Activated naive CD8-positive, alpha-beta T cell treated with anti-CD3 and anti-CD28 coated beads, Interleukin-2, amount 50 U/mL, for 16 hours (primary cell): Measurements from ENCODE around the gene MECR.

Experiments
- DNase-seq: peaks from one replicate; pipeline ENCODE4 v3.0.0-alpha.2; 2020; ENCODE audit warnings: low read depth, low spot score

MECR gene

DNA sequence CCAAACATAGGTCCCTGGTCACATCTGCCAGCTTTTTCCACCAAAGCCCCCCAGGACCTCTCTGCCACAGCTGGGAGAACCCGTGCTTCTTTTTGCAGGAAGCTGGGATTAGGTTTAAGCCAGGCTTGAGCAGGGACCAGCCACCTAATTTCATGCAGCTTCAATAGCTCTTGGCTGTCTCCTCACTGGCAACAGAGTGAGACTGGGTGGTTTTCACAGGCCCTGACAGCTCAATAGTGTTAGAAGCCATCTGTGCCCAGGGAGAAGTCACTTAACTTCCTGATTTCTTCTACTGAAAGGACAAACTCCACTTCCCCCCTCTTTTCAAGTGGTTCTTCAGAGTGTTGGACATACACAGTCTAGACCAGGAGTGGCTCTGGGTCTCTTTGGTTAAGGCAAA lies 28.7 kb downstream of the MECR start:
- no peak for DNase-seq

DNA sequence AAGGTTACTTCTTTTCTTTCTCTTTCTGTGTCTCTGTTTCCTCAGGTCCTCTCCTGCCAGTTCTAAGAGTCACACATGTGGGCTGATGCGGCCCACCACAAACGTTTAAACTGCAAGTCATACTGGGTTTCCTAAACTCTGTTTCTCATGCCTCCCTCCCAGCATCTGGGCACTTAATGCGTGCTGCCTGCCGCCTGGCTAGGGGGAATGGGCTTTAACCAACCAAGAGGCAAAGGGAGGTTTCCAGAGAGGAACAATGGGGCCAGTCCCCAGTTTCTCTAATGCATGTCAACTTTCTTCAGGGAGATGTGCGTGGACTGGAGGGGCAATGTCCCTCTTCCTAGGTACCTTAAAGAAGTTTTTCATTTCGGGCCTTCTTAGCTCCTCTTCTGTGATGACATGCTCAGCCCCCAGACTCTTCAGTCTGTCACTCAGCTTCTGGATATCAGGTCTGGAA lies 29.1 kb downstream of the MECR start:
- DNase-seq, result no peak

DNA sequence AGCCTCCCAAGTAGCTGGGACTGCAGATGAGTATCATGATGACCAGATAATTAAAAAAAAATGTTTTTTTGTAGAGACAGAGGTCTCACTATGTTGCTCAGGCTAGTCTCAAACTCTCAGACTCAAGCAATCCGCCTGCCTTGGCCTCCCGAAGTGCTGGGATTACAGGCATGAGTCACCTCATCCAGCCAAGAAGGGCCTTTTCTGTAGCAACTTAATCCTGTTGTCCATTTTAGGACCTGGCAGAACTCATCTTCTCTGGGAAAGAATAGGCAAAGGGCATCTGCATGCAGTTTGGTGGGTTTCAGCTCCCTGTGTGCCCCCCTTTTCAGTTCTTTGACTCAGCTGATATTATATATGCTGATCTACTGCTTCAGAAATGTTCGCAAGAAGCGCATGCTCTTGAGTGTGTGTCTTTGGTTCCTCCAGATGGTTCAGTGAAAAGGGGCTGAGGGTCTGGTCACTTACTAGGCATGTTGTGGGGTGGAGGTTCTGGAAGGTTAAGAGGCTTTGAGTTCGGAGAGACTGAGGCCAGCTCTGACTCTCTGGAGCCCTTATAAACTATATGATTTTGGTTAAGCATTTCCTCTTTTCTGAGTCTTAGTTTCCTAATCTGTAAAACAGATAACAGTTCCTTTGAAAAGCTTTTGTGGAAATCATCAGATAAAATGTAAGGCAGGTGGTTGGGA lies 29.7 kb downstream of the MECR start:
- DNase-seq, result no peak

DNA sequence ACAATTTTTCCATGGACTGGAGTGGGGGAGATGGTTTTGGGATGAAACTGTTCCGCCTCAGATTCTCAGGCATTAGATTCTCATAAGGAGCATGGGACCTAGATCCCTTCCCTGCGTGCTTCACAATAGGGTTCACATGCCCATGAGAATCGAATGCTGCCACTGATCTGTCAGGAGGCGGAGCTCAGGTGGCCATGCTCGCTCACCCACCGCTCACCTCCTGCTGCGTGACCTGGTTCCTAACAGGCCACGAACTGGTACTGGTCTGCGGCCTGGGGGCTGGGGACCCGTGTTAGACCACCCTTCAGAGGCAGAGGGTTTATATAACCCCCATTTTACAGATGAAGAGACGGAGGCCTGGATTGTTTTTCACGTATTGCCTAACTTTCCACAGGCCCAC lies 32.7 kb downstream of the MECR start:
- no peak for DNase-seq

DNA sequence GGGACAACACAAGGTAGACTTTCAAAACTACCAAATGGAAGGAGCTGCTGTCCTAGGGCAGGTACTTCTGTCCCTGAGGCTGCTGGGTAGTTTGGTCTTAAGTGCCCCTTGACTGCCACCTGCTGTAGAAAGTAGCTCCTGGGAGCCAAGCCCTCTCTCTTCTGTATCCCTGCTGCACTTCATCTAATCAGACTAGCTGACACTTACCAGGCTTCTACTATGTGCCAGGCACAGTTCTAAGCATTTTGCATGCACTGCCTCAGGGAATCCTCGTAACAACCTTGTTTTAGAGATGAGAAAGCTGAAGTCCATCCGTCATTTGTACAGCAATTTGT lies 33.2 kb downstream of the MECR start:
- DNase-seq, result no peak

DNA sequence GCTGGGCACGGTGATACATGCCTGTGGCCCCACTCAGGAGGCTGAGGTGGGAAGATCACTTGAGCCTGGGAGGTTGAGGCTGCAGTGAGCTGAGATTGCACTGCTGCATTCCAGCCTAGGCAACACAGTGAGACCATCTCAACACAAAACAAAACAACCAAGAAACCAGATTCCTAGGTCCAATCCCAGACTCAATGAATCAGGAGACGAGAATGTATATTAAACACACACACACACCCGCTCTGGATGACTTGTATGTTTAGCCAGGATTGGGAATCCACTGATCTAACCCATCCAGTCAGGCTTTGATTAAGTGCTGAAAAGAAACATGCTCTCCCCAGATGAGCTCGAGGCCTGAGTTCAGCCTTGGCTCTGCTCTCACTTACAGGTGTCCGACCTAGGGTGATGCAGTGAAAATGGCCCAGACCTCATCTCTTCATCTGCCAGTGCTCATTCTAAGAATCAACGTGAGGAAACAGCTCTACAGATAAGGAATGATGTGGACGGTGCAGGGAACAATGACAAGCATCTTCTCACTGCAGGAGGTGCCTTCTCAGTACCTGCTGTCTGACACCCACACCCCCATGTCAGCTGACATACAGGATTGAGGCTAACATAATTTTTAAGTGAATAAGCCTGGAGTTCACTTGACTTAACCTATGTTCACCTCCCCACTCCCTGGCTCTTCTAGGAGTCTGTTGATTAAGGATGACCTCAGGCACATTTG lies 33.7 kb downstream of the MECR start:
- no peak for DNase-seq

DNA sequence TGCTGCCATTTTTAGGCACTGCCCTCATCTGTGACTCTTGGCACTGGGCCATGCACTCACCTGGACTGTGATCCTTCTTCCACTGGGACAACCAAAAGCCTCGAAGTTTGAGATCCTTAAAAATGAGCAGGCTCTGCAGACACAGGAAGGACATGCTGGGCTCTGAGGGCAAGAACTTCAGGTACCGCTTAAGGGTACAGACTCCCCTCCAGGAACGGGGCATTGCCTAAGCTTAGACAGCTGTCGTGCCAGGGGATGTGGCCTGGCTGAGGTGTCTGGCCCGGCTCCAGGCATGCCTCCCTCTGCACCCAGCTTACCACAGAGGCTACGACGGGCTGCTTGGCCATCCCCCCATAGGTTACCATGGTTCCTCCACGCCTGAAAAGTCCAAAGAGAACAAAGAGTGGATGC lies 34.8 kb downstream of the MECR start:
- no peak for DNase-seq

DNA sequence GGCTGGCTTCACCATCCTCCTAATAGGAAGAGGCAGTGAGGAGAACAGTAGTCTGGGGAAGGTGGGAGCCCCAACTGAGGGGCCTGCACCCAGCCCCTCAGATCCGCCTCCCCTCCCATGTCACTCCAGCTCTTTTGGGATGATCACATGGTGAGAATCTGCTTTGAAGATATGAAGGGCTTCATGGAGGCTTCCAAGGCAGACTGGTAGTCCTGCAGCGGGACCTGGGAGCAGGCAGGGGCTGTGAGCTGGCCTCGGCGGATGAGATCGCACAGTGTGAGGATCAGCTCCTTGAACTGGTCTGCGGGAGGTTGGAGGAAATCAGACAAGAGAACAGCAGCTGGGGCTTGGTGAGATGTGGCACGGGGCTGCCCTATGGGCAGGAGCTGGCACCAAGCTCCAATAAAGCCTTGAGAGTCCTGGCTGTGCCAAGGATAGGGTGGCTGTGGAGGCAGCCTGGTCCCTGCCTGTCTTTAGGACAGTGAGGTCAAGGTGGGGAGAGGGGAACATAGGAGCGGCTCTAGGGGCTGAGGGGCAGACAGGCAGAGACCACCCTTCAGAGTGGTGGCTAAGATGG lies 36.8 kb downstream of the MECR start:
- no peak for DNase-seq

DNA sequence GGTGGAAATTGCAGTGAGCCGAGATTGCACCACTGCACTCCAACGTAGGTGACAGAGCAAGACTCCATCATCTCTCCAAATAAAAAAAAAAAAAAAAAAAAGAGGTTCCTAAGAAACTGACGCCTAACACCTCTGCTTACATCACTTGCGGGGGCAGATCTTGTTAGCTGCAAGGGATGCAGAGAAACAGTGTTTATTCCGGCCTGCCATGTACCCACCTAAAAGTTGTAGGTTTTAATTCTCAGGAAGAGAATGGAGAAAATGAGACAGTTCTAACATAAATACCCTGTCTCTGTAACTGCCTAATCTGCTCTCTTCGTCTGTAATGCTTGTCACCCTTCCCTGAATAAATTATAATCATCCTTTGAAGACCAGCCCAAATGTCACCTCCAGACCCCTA lies 40.0 kb downstream of the MECR start:
- DNase-seq, result no peak

DNA sequence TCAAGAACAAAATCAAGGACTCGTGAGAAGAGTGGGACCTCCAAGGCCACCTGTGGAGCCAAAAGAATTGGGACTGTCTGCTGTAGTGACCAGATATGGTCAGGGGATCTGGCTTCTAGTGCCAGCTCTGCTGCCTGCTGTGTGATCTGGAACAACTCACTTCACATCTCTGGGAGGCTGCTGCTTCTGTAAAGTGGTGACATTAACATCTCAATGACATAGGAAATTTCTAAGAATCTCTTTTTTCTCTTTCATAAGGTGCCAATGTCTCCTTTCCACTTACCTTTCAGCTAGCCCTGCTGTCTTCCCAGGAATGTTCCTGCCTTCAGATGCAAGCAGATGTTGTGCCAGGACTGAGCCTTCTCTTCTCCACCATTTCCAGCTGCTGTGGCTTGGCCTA lies 44.0 kb downstream of the MECR start:
- DNase-seq, result no peak

DNA sequence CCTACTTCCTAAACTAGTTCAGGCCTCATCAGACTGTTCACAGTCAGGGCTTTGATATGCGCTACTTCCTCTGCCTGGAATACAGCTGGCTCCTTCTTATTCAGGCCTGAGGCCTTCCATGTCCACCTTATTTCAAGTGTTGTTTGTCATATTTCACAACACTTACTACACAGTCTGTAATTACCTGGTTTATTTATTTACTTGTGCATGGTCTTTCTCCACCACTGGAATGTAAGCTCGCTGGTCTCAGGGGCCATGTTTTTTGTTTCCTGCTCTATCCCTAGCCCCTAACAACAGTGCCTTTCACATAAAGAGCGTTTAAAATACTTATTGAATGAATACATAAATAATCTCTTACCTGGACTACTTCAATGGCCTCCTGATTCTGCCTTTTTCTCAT lies 44.5 kb downstream of the MECR start:
- DNase-seq, result no peak

DNA sequence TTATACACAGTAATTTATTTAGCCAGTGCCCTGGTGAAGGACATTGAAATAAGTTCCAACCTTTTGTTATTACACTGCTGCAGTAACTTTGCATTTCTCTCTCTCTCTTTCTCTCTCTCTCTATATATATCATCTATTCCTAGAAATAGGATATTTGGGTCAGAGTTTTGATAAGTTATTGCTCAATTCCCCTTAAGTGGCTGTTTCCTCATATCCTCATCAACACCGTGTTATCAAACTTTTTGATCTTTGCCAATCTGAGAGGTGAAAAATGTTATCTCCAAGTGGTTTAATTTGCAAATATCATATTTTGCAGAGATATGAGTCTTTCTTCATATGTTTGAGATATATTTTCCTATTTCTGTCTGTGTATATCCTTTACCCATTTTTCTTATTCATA lies 47.4 kb downstream of the MECR start:
- no peak for DNase-seq

DNA sequence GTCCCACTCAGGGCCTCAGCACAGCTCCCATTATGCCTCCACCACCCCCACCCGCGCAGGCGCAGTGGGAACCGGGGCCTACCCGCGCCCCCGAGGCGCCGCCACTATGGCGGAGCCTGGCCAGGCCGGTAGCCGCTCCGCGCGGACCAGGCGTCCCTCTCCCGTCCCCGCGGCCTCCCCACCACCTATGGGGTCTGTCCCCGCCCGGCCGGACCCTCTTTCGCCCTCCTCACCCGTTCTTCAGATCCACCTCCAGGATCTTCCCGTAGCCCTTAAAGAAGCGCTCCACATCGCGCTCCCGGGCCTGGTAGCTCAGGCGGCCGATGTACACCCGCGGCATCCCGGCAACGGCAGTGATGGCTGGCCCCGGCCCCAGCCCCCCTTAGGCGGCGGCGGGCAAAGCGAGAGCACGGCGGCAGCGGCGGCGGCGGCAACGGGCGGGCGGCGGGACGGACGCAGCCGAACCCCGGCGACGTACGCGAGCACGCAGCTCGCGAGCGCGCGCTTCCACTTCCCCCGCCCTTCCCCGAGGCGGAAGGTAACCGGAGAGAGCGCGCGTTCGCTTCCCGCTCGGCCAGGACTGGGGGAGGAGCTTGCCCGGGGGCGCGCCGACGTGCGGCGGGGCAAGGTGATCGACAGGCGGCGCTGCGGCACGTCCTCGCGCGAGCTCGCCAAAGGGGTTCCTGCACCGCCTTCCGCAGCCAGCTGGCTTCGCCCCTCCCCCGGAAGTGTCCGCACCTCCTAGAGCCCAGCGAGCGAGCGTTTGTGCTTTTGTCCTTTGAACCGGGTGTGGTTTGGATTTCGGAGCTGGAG lies 49.1 kb downstream of the MECR start, which contains the start of gene SRSF4:
Gene SRSF4 (minus strand): TSS at position 488 of the 813 bp plus-strand sequence. CDS start 148 bp downstream, at position 340.
- DNase-seq, result peak; percentile 96

DNA sequence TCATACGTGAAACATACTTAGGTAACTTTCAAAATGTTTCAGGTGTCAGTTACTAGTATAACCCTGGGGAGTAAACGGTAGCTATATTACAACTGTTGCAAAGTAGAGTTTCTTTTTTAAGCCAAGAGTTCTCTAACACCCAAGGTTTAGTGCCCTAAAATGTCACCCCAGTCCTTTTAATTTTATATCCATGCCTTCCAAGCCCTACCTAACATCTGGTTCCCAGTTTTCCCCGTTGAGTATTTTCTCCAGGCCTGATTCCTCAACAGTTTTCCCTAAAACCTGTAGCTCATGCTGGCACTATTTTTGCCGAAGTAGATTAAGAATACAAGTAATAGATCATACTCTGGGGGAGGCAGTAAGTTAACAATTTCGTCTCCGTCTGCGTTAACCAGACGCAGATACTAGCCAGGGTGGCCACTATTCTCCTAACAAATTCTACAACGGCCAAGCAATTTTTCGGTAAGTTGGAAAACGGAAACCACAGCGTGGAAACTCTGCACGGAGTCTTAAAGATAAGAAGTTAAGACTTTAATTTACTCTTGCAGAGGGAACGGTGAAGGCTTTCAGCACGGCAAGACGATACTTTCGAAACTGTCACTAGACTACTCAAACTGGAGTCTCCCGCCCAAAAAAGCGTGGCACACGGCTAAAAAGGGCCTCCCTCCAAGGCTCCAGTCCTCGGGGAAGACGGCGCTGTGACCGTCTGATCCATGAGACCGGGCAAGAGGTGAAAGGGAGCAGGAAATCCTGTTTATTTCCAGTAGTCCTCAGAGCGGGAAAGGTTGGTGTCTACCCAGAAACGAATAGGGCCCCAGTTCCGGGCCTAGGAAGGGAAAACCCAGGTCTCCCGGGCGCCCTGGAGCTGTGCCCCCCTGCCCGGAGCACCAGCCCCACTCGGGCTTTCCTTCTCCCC lies 50.0 kb downstream of the MECR start:
- DNase-seq, result no peak

DNA sequence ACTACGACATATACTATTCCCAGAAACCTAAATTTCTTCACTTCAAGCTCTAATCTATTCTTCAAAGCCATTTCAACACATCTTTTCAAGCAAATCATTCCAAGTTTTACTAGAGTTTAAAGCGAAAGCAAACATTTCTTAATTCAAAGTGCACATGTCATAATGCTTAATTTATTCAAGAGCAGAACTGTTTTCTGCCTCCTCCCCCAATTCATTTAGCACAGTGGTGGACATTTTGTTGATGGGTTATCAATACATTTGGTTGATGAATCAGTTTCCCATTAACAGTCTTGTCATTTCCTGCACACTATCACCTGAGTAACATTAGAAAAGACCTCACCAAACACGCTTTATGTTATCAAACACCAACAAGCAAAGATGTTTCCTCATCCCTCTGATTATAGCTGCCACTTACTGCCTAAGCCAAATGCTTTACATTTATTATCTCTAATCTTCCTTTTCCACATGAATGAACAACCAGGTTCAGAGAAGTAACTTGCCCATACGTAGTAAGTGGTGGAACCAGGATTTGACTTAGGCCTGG lies 51.0 kb downstream of the MECR start:
- DNase-seq, result no peak

DNA sequence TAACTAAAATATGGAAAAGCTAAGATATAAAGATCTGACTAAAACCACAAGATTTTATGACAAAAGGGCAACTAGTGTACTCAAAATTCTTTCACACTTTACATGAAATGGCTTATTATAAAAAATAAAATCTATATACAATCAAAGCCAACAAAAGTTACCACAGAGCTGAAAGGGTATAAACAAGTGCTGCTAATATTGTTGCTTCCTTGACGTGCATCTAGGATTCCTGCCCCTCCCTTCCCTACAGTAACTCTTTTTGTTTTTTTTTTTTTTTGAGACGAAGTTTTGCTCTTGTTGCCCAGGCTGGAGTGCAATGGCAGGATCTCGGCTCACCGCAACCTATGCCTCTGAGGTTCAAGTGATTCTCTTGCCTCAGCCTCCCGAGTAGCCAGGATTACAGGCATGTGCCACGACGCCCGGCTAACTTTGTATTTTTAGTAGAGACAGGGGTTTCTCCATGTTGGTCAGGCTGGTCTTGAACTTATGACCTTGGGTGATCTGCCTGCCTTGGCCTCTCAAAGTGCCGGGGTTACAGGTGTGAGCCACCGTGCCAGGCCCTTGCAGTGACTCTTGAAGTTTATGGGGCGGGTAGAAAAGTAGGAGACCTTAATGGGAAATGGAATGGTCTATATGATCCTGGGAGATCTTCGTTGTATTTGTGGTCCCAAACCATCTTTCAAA lies 53.6 kb downstream of the MECR start:
- DNase-seq, result no peak

DNA sequence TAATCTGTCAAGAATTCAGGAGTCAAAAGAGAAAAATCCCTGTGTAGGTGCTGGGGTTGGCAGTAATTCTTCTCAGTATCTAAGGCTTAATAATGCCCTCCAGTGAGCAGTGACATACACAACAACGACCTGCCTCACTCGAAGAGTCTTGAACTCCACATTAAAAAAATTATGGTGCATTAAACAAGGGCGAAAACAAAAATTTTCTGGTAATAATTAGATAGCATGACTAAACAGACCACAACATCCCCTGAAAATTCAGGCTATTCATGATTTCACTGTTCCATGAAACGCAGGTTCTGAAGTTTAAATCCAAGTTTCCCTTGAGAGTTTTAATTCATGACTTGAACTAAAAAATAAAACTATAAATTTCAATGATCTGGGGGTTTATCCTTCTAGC lies 54.2 kb downstream of the MECR start:
- DNase-seq, result no peak

DNA sequence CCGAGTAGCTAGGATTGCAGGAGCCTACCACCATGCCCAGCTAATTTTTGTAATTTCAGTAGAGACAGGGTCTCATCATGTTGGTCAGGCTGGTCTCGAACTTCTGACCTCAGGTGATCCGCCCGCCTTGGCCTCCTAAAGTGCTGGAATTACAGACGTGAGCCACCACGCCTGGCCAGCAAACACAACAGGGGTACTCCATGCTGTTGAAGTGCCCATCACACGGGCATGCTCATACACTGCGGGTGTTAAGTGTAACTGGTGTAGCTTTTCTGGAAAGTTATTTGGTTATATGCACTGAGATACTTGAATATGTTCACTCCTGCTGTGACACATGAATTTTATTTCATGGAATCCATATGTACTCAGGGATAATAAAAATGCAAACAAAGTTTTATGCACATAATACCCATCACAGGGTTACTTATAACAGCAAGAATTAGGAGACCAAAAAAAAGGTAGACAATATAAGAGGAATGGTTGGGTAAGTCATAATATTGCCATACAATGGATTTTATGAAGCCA lies 58.3 kb downstream of the MECR start:
- no peak for DNase-seq

DNA sequence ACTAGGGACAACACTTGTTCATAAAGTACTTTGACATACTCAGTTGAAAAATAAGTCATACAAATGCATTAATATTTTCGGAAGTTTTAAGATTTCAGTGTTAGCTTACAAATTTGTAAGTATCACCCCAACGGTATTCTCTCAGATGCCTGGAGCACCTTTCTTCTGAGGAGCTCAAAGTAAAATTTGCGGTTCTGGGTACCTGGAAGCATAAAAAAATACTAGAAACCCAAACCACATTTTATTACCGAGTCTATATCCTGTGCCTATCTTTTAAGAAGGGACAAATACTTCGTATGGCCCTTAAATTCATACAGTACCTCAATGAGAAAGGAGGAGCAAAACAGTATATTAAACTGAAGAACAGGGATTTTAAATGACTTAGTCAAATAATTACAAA lies 59.2 kb downstream of the MECR start:
- DNase-seq, result no peak

DNA sequence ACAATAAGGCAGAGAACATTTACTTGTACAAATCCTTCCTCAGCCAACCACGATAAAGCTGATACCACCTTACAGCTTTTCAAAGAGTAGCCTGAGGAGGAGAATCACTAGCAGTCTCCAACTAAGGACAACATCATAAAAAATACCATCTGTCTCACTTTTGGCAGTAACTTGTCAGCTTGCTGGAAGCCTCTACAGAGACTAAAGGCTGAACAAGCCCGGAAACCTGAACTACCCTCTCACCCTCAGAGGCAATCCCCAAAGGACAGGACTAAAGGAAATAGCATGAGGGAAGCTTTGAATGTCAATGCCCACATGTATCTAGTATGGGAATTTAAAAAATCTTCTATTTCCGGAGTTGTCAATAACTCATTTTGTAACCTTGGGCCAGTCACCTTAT lies 59.6 kb downstream of the MECR start:
- DNase-seq, result no peak
